CD14-positive monocyte (primary cell): ENCODE measurements around the gene MAPK12. TPM values are rescaled to one million over a fixed set of nuclear protein-coding genes. Genes with fewer than 3 reads are reported as not detected.

ENCODE experiments used
- DNase-seq, 3 donors: peaks; one replicate each; pipeline ENCODE4 v3.0.0-alpha.2; 2011 to 2022
- H2AFZ ChIP-seq: 2 replicates; pipeline ENCODE4 v1.6.0; 2012; ENCODE audit warnings: mild to moderate bottlenecking, low read depth, low read length, inconsistent platforms; ENCODE audit not compliant: insufficient read depth, poor library complexity, severe bottlenecking
- H3K27ac ChIP-seq, 2 donors: 1 replicate in 1 of 2; 2 replicates in 1 of 2; pipeline ENCODE4 v1.5.1; 2012 to 2013; ENCODE audit warnings: low read length in 2 of 2, control low read depth in 1 of 2, inconsistent platforms in 1 of 2, low read depth in 1 of 2, mild to moderate bottlenecking in 1 of 2
- H3K27me3 ChIP-seq, 2 donors: one replicate each; pipeline versions ENCODE4 v1.6.0 to v1.6.1; 2011 to 2013; ENCODE audit warnings: low read length in 2 of 2; ENCODE audit not compliant: control insufficient read depth in 2 of 2, insufficient read depth in 2 of 2
- H3K36me3 ChIP-seq, 2 donors: replicated peaks in 1 of 2; 1 replicate in 1 of 2; 2 replicates in 1 of 2; pipeline versions ENCODE4 v1.5.1 to v1.6.1; 2012 to 2013; ENCODE audit warnings: low read length in 2 of 2, control low read depth in 1 of 2, inconsistent platforms in 1 of 2, mild to moderate bottlenecking in 1 of 2; ENCODE audit not compliant: insufficient read depth in 2 of 2, control insufficient read depth in 1 of 2
- H3K4me1 ChIP-seq, 2 donors: 1 replicate in 1 of 2; 2 replicates in 1 of 2; pipeline versions ENCODE4 v1.5.1 to v1.6.1; 2012 to 2013; ENCODE audit warnings: low read length in 2 of 2, control low read depth in 1 of 2, inconsistent platforms in 1 of 2, mild to moderate bottlenecking in 1 of 2, moderate library complexity in 1 of 2; ENCODE audit not compliant: insufficient read depth in 2 of 2, control insufficient read depth in 1 of 2
- H3K4me2 ChIP-seq: replicated peaks from 2 replicates; pipeline ENCODE3; 2012; ENCODE audit warnings: low read length, moderate library complexity, mild to moderate bottlenecking; ENCODE audit not compliant: poor library complexity, severe bottlenecking; ENCODE audit errors: extremely low read depth
- H3K4me3 ChIP-seq, 3 experiments: fragments of 200-600 bp in 1 of 3; sonication (generic) in 1 of 3; replicated peaks in 1 of 3; 1 replicate in 2 of 3; 2 replicates in 1 of 3; pipeline ENCODE4 v1.5.1; 2011 to 2013; ENCODE audit warnings: low read length in 3 of 3, mild to moderate bottlenecking in 3 of 3, control low read depth in 2 of 3, low read depth in 2 of 3, inconsistent platforms in 1 of 3, moderate library complexity in 1 of 3
- H3K79me2 ChIP-seq: 2 replicates; pipeline ENCODE4 v1.6.0; 2012; ENCODE audit warnings: mild to moderate bottlenecking, control low read depth, inconsistent platforms, low read length, moderate library complexity; ENCODE audit not compliant: insufficient read depth
- H3K9ac ChIP-seq: 2 replicates; pipeline ENCODE4 v1.6.0; 2017; ENCODE audit warnings: low read length, mild to moderate bottlenecking; ENCODE audit not compliant: insufficient read depth, poor library complexity, severe bottlenecking
- H3K9me3 ChIP-seq, 2 donors: replicated peaks in 1 of 2; 1 replicate in 1 of 2; 2 replicates in 1 of 2; pipeline versions ENCODE4 v1.5.1 to v1.6.1; 2012 to 2013; ENCODE audit warnings: low read length in 2 of 2, control low read depth in 1 of 2; ENCODE audit not compliant: control insufficient read depth in 1 of 2, insufficient read depth in 1 of 2
- H4K20me1 ChIP-seq: 2 replicates; pipeline ENCODE4 v1.6.0; 2012; ENCODE audit warnings: mild to moderate bottlenecking, low read length, control low read depth, moderate library complexity; ENCODE audit not compliant: insufficient read depth
- H3K27ac Mint-ChIP-seq, 7 donors: one replicate each; pipeline ENCODE4 v1.8.0; 2020; ENCODE audit warnings: mild to moderate bottlenecking in 7 of 7, mixed read lengths in 7 of 7, moderate library complexity in 6 of 7, inconsistent platforms in 2 of 7
- H3K27me3 Mint-ChIP-seq, 3 donors: one replicate each; pipeline ENCODE4 v1.8.0; 2021 to 2022; ENCODE audit warnings: low read depth in 3 of 3, mild to moderate bottlenecking in 3 of 3, mixed read lengths in 3 of 3, moderate library complexity in 3 of 3, inconsistent platforms in 1 of 3
- H3K36me3 Mint-ChIP-seq, 2 donors: one replicate each; pipeline ENCODE4 v1.8.0; 2020; ENCODE audit warnings: mixed read lengths in 2 of 2, inconsistent platforms in 1 of 2, mild to moderate bottlenecking in 1 of 2
- H3K4me1 Mint-ChIP-seq: one replicate; pipeline ENCODE4 v1.8.0; 2020; ENCODE audit warnings: mild to moderate bottlenecking, mixed read lengths
- H3K4me3 Mint-ChIP-seq, 2 donors: one replicate each; pipeline ENCODE4 v1.8.0; 2020; ENCODE audit warnings: mild to moderate bottlenecking in 2 of 2, mixed read lengths in 2 of 2, moderate library complexity in 1 of 2
- H3K9me3 Mint-ChIP-seq, 7 donors: one replicate each; pipeline ENCODE4 v1.8.0; 2020 to 2022; ENCODE audit warnings: mixed read lengths in 7 of 7, mild to moderate bottlenecking in 6 of 7, moderate library complexity in 6 of 7, inconsistent platforms in 2 of 7
- CTCF ChIP-seq: fragments of 200-600 bp; IDR thresholded peaks from one replicate; pipeline ENCODE4 v1.8.0; 2022; ENCODE audit warnings: antibody characterized with exemption, mild to moderate bottlenecking
- WGBS: methylation state at CpG from one replicate; pipeline ENCODE4 v1.1.5; 2013; ENCODE audit warnings: missing lambda C conversion rate; ENCODE audit not compliant: insufficient coverage; 5-methylcytosine and 5-hydroxymethylcytosine counted together
- intact Hi-C, 2 donors: fragments of 100-400 bp; cut with micrococcal nuclease; formaldehyde crosslinking; loops; one replicate each; pipeline versions ENCODE4 v1.15.0 to v1.15.1; 2023
- polyA plus RNA-seq, 3 donors: library from polyadenylated mRNA; depleted of rRNA in 1 of 3; unstranded in 2 of 3; stranded (reverse) in 1 of 3; fragments of 300-500 nt in 2 of 3; fragments of >200 nt in 1 of 3; fragmentation: Illumina TruSeq in 2 of 3; gene quantifications; 1 replicate in 2 of 3; 2 replicates in 1 of 3; pipeline ENCODE4 v1.2.3, GENCODE V29; 2012 to 2021

MAPK12 gene
- polyA plus RNA-seq, 3 donors = 0.06 to 3.2 (median 0.13) TPM

- 96% methylated on average over 32 of the region's 32 CpGs for WGBS
- peak overlapping the region in 1 of 2 donors; percentile 76 for H3K27ac ChIP-seq
- peaks cover 26% of the 10 kb centered on the region for H3K4me1 Mint-ChIP-seq
Measured at GRCh38 chr22:50249341-50250248, 11.9 kb downstream of the MAPK12 start.

More at GRCh38 chr22:50249341-50250248, 11.9 kb downstream of the MAPK12 start:
- intact Hi-C loops = loop anchor here (5.0 kb wide), 2 partner anchors 248 to 373 kb away; no protein-coding TSS in a partner anchor
- Histone ChIP-seq H3K79me2 (peaks cover 30% of the 10 kb centered on the region), H3K9me3 (no peaks in the 10 kb centered on the region), H3K36me3 (peaks cover 15 to 35% of the 10 kb centered on the region in 2 donors), H3K4me2 (peak overlapping the region; percentile 99), H3K4me3 (peak overlapping the region in 1 of 3 experiments; percentile 96), H3K27me3 (no peaks in the 10 kb centered on the region), H4K20me1 (peaks cover 17% of the 10 kb centered on the region), H3K9ac (peak overlapping the region; percentile 80), H2AFZ (no peak overlapping the region), H3K4me1 (peaks cover 39 to 53% of the 10 kb centered on the region in 2 donors)
- no peaks in the 10 kb centered on the region for H3K9me3 Mint-ChIP-seq
- TF ChIP-seq CTCF = no peak
- peak overlapping the region in 1 of 7 donors; percentile 40 for H3K27ac Mint-ChIP-seq
- H3K4me3 Mint-ChIP-seq = peak overlapping the region; percentile 83 to 92
- H3K36me3 Mint-ChIP-seq = peaks cover 8 to 20% of the 10 kb centered on the region in 2 donors
- no peak for DNase-seq
- no peaks in the 10 kb centered on the region for H3K27me3 Mint-ChIP-seq
